Stimulated activated CD4-positive, alpha-beta T cell treated with anti-CD3 and anti-CD28 coated beads, Interleukin-2, amount 100 ng/mL, for 4 hours (primary cell): ENCODE results near the gene STRA8.

Experiments
- DNase-seq: peaks from one replicate; pipeline ENCODE4 v3.0.0-alpha.2; 2020; ENCODE audit warnings: low read depth

STRA8 gene

GRCh38 chr7:135238112-135238744 is 4.6 kb downstream of the STRA8 start:
- no peak for DNase-seq

- no peak for DNase-seq
These were observed 5.6 kb downstream of the STRA8 start for GRCh38 chr7:135239263-135239662.

- DNase-seq = no peak
These were observed 6.8 kb downstream of the STRA8 start for GRCh38 chr7:135240441-135240840.

GRCh38 chr7:135242096-135242684 is 8.6 kb downstream of the STRA8 start:
- no peak for DNase-seq

GRCh38 chr7:135245226-135246190 is 11.9 kb downstream of the STRA8 start:
- no peak for DNase-seq

GRCh38 chr7:135246191-135246825 is 12.7 kb downstream of the STRA8 start:
- DNase-seq = no peak

- DNase-seq = no peak
These were observed 14.3 kb downstream of the STRA8 start for GRCh38 chr7:135247746-135248471.

- no peak for DNase-seq
These were observed 14.9 kb downstream of the STRA8 start for GRCh38 chr7:135248546-135248945.

- no peak for DNase-seq
These were observed 18.1 kb downstream of the STRA8 start for GRCh38 chr7:135251496-135252391.

- no peak for DNase-seq
These were observed 20.5 kb downstream of the STRA8 start for GRCh38 chr7:135253851-135254771.

- no peak for DNase-seq
These were observed 24.2 kb downstream of the STRA8 start for GRCh38 chr7:135257790-135258189.

- DNase-seq = no peak
These were observed 24.9 kb downstream of the STRA8 start for GRCh38 chr7:135258585-135258984.

GRCh38 chr7:135259702-135260101 is 26.1 kb downstream of the STRA8 start:
- no peak for DNase-seq

- DNase-seq = no peak
These were observed 26.8 kb downstream of the STRA8 start for GRCh38 chr7:135260470-135260869.

- DNase-seq = no peak
These were observed 27.5 kb downstream of the STRA8 start for GRCh38 chr7:135260930-135261721.

GRCh38 chr7:135262623-135263320 is 29.1 kb downstream of the STRA8 start:
- DNase-seq = no peak

- no peak for DNase-seq
These were observed 29.8 kb downstream of the STRA8 start for GRCh38 chr7:135263321-135263970.

GRCh38 chr7:135265637-135266036 is 32.0 kb downstream of the STRA8 start:
- DNase-seq = no peak
